ENCODE results near the gene SIM1. TPM values are rescaled to one million over a fixed set of nuclear protein-coding genes. Genes with fewer than 3 reads are reported as not detected.

Gene SIM1
- total and polyA plus RNA-seq, 2 experiments from 2014 or later, result 0.30 TPM; not detected in 1

- WGBS (ENCODE audit: low lambda C conversion rate, missing lambda C conversion rate), result 68% methylated on average over 4 of the region's 4 CpGs
- no peak overlapping the region for H2AFZ ChIP-seq
- no peak overlapping the region for H3K4me3 ChIP-seq
- no peaks in the 10 kb centered on the region for H4K20me1 ChIP-seq (ENCODE audit: insufficient read depth, poor library complexity, severe bottlenecking)
- H3K4me2 ChIP-seq, result no peak overlapping the region
- H3K36me3 ChIP-seq (replicated peaks; ENCODE audit: insufficient read depth, low read depth), result no peaks in the 10 kb centered on the region
- DNase-seq (ENCODE audit: low spot score), result no peak
- H3K27ac ChIP-seq, result no peak overlapping the region
- no peaks in the 10 kb centered on the region for H3K79me2 ChIP-seq
- peaks cover 3% of the 10 kb centered on the region for H3K4me1 ChIP-seq (ENCODE audit: insufficient read depth)
- TF ChIP-seq EZH2 (IDR thresholded peaks at IDR 0.05; ENCODE audit: borderline replicate concordance) (no peak), CTCF (IDR thresholded peaks at IDR 0.05; ENCODE audit: poor library complexity) (no peak), EZH2phosphoT487 (IDR thresholded peaks at IDR 0.05; ENCODE audit: low read depth, severe bottlenecking, unreplicated experiment) (no peak)
- H3K9me3 ChIP-seq (ENCODE audit: low read depth), result no peaks in the 10 kb centered on the region
- no peaks in the 10 kb centered on the region for H3K9me2 ChIP-seq (replicated peaks; ENCODE audit: insufficient read depth)
- no peaks in the 10 kb centered on the region for H3K27me3 ChIP-seq
These were observed 116.7 kb downstream of the SIM1 start for GRCh38 chr6:100347901-100348550.

GRCh38 chr6:100346828-100347227 lies 117.9 kb downstream of the SIM1 start:
- Histone ChIP-seq H3K27me3 (no peaks in the 10 kb centered on the region), H3K79me2 (no peaks in the 10 kb centered on the region), H3K27ac (no peak overlapping the region), H4K20me1 (ENCODE audit: insufficient read depth, poor library complexity, severe bottlenecking) (no peaks in the 10 kb centered on the region), H3K4me3 (no peak overlapping the region), H2AFZ (no peak overlapping the region), H3K4me2 (no peak overlapping the region), H3K36me3 (replicated peaks; ENCODE audit: insufficient read depth, low read depth) (no peaks in the 10 kb centered on the region), H3K9me2 (replicated peaks; ENCODE audit: insufficient read depth) (no peaks in the 10 kb centered on the region), H3K4me1 (ENCODE audit: insufficient read depth) (peaks cover 3% of the 10 kb centered on the region), H3K9me3 (ENCODE audit: low read depth) (no peaks in the 10 kb centered on the region)
- no peak for DNase-seq (ENCODE audit: low spot score)
- TF ChIP-seq CTCF (IDR thresholded peaks at IDR 0.05; ENCODE audit: poor library complexity) (no peak), EZH2 (IDR thresholded peaks at IDR 0.05; ENCODE audit: borderline replicate concordance) (no peak), EZH2phosphoT487 (IDR thresholded peaks at IDR 0.05; ENCODE audit: low read depth, severe bottlenecking, unreplicated experiment) (no peak)
- WGBS (ENCODE audit: low lambda C conversion rate, missing lambda C conversion rate), result 93% methylated on average over 2 of the region's 2 CpGs

- no peaks in the 10 kb centered on the region for H3K36me3 ChIP-seq (replicated peaks; ENCODE audit: insufficient read depth, low read depth)
- no peak overlapping the region for H2AFZ ChIP-seq
- no peaks in the 10 kb centered on the region for H3K27me3 ChIP-seq
- TF ChIP-seq EZH2phosphoT487 (IDR thresholded peaks at IDR 0.05; ENCODE audit: low read depth, severe bottlenecking, unreplicated experiment) (no peak), EZH2 (IDR thresholded peaks at IDR 0.05; ENCODE audit: borderline replicate concordance) (no peak), CTCF (IDR thresholded peaks at IDR 0.05; ENCODE audit: poor library complexity) (no peak)
- no peak overlapping the region for H3K4me3 ChIP-seq
- no peaks in the 10 kb centered on the region for H3K9me2 ChIP-seq (replicated peaks; ENCODE audit: insufficient read depth)
- no peak for DNase-seq (ENCODE audit: low spot score)
- H3K79me2 ChIP-seq, result no peaks in the 10 kb centered on the region
- WGBS (ENCODE audit: low lambda C conversion rate, missing lambda C conversion rate), result 44% methylated on average over 2 of the region's 2 CpGs
- peaks cover 3% of the 10 kb centered on the region for H3K4me1 ChIP-seq (ENCODE audit: insufficient read depth)
- no peaks in the 10 kb centered on the region for H4K20me1 ChIP-seq (ENCODE audit: insufficient read depth, poor library complexity, severe bottlenecking)
- H3K9me3 ChIP-seq (ENCODE audit: low read depth), result no peaks in the 10 kb centered on the region
- no peak overlapping the region for H3K4me2 ChIP-seq
- no peak overlapping the region for H3K27ac ChIP-seq
These were observed 118.5 kb downstream of the SIM1 start for GRCh38 chr6:100346203-100346602.

Measured in hepatocyte (in vitro differentiated cells).